ENCODE results near the gene HNRNPUL1.
A peak's percentile ranks its signal among the peaks of the same experiment; 100 is the strongest.

HNRNPUL1 gene

GRCh38 chr19:41255171-41255570, 9.0 kb upstream of the HNRNPUL1 start:
- TF ChIP-seq, protein P1, sequence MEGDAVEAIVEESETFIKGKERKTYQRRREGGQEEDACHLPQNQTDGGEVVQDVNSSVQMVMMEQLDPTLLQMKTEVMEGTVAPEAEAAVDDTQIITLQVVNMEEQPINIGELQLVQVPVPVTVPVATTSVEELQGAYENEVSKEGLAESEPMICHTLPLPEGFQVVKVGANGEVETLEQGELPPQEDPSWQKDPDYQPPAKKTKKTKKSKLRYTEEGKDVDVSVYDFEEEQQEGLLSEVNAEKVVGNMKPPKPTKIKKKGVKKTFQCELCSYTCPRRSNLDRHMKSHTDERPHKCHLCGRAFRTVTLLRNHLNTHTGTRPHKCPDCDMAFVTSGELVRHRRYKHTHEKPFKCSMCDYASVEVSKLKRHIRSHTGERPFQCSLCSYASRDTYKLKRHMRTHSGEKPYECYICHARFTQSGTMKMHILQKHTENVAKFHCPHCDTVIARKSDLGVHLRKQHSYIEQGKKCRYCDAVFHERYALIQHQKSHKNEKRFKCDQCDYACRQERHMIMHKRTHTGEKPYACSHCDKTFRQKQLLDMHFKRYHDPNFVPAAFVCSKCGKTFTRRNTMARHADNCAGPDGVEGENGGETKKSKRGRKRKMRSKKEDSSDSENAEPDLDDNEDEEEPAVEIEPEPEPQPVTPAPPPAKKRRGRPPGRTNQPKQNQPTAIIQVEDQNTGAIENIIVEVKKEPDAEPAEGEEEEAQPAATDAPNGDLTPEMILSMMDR (IDR thresholded peaks at IDR 0.05; ENCODE audit: low read depth, low read length): no peak
- in situ Hi-C loops (cut with HindIII; ENCODE audit: low sequenced_read_pairs): no loop called here
- DNase-seq (ENCODE audit: low read depth, low spot score): no peak
- no peak overlapping the region for H3K4me3 ChIP-seq (ENCODE audit: low read depth, low read length)

- peak overlapping the region; percentile 71 for H3K4me3 ChIP-seq (ENCODE audit: low read depth, low read length)
- in situ Hi-C loops (cut with HindIII; ENCODE audit: low sequenced_read_pairs): no loop called here
- no peak for DNase-seq (ENCODE audit: low read depth, low spot score)
- TF ChIP-seq, protein P1 (IDR thresholded peaks at IDR 0.05; ENCODE audit: low read depth, low read length): no peak
Observed at GRCh38 chr19:41261474-41262190, 2.5 kb upstream of the HNRNPUL1 start.

DNA sequence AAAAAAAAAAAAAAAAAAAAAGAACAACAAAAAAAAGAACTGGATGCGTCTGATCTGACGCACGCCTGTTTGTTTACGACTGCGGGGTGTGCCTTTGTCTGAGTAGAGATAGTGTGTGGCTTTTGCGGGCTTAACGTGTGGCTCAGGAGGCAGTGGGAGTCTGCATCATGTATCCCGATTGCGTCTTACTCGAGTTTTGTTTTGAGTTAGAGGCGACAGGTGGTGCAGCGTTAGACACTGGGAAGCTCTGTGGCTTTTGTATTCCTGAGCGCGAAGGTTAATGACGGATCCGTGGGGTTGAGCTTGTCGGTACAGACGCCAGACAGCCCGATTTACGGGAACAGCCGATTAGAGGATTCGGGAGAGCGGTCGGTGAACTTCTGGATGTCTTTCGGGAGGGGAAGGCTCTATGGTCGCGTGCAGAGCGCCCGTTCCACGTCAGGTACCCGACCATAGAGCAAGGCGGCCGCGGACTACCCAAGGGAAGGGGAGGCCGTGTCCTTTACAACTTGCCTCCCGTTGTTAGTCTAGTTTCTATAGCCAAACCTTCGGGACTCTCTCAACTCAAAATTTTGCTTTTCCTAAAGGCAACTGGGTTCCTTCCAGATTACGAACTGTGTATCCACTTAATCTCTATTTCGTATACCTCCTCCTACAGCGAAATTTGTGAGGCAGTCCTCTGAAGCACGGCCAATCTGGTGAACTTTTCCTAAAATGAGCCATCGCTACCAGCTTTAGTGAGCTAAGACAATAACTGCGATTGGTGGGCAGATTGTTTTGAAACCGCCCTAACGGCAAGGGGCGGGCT, 926 bp upstream of the HNRNPUL1 start:
- DNase-seq (ENCODE audit: low read depth, low spot score): peak; percentile 64
- in situ Hi-C loops (cut with HindIII; ENCODE audit: low sequenced_read_pairs): no loop called here
- TF ChIP-seq, protein P1 (IDR thresholded peaks at IDR 0.05; ENCODE audit: low read depth, low read length): no peak
- peak overlapping the region; percentile 71 for H3K4me3 ChIP-seq (ENCODE audit: low read depth, low read length)

- H3K4me3 ChIP-seq (ENCODE audit: low read depth, low read length): peak overlapping the region; percentile 94
- TF ChIP-seq, protein P1 (IDR thresholded peaks at IDR 0.05; ENCODE audit: low read depth, low read length): no peak
- DNase-seq (ENCODE audit: low read depth, low spot score): peak; percentile 14
- in situ Hi-C loops (cut with HindIII; ENCODE audit: low sequenced_read_pairs): no loop called here
Observed at GRCh38 chr19:41264581-41265394, 616 bp downstream of the HNRNPUL1 start.

DNA sequence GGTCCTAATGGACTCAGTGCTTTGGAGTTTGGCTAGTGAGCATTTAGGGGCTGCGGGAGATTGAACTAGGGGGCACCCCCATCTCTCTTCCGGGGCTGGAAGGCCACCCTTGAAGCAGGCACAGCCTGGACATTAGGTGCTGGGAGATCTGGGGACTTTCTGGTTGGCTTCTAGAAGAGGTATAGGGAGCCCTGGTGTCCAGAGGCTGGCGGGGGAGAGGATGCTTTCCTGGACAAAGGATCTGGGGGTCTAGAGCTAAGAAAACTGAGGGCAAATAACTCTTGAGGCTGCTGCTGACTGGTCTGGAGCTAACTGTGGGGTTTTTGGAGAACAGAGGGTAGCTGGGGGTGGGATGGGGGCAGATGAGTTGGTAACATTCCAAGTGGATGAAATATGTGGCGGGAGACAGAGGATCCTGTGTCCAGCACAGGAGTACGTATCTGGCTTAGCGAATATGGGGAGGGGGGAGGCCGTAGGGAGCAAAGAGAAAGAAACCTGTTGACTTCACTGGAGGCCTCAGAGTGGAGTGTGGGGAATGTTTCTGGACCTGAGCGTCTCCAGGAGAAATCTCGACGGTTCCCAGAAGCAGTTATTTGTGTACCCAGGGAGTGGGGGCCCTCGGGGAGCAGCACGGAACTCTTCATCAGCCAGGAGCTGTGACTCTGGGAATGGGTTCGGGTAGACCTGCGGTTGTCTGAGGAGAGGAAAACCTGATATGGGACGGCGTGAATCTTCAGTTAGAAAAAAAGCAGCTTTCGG, 1.4 kb downstream of the HNRNPUL1 start:
- TF ChIP-seq, protein P1 (IDR thresholded peaks at IDR 0.05; ENCODE audit: low read depth, low read length): no peak
- DNase-seq (ENCODE audit: low read depth, low spot score): peak; percentile 28
- in situ Hi-C loops (cut with HindIII; ENCODE audit: low sequenced_read_pairs): no loop called here
- peak overlapping the region; percentile 94 for H3K4me3 ChIP-seq (ENCODE audit: low read depth, low read length)

DNA sequence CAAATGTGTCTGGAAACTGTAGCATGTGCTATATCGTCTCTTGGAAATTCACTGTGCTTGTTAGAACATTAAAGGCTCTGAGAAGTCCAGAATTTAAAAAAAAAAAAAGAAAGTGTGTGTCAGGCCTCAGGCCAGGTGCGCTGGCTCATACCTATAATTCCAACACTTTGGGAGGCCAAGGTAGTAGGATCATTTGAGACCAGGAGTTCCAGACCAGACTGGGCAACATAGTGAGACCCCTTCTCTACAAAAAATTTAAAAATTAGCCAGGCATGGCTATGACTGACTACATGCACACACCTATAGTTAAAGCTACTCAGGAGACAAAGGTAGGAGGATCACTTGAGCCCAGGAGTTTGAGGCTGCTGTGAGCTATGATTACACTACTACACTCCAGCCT, 4.9 kb downstream of the HNRNPUL1 start:
- in situ Hi-C loops (cut with HindIII; ENCODE audit: low sequenced_read_pairs): no loop called here
- TF ChIP-seq, protein P1 (IDR thresholded peaks at IDR 0.05; ENCODE audit: low read depth, low read length): no peak
- DNase-seq (ENCODE audit: low read depth, low spot score): no peak

More for the DNA sequence above, 4.9 kb downstream of the HNRNPUL1 start:
- no peak overlapping the region for H3K4me3 ChIP-seq (ENCODE audit: low read depth, low read length)
